ENCODE results near the gene PNKD.

DNA sequence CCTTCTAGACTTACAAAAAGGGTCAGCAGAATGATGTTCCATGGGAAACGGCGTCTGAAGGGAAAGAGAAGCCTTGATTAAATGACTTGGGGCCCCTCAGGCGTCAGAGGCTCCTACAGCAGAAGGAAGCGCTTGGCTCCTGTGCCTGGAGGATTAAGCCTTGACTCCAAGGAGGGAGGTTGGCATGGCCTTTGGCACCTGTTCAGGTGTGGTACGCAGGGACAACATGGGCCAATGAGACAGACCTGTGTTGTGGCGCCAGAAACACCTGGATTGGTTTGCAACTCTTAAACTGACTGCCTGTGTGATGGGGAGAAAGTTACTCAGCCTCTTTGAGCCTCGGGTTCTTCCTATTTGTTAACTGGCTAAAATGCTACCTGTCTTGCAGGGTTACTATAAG is 7.6 kb downstream of the PNKD start:
- TF ChIP-seq, protein P1, sequence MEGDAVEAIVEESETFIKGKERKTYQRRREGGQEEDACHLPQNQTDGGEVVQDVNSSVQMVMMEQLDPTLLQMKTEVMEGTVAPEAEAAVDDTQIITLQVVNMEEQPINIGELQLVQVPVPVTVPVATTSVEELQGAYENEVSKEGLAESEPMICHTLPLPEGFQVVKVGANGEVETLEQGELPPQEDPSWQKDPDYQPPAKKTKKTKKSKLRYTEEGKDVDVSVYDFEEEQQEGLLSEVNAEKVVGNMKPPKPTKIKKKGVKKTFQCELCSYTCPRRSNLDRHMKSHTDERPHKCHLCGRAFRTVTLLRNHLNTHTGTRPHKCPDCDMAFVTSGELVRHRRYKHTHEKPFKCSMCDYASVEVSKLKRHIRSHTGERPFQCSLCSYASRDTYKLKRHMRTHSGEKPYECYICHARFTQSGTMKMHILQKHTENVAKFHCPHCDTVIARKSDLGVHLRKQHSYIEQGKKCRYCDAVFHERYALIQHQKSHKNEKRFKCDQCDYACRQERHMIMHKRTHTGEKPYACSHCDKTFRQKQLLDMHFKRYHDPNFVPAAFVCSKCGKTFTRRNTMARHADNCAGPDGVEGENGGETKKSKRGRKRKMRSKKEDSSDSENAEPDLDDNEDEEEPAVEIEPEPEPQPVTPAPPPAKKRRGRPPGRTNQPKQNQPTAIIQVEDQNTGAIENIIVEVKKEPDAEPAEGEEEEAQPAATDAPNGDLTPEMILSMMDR (IDR thresholded peaks at IDR 0.05) = no peak
- TF ChIP-seq POLR2A (IDR thresholded peaks at IDR 0.05) = no peak

Measured in heart left ventricle (tissue), 13 donors.